GM19025 (cell line): ENCODE measurements around the gene IGLL1.

ENCODE experiments used
- ATAC-seq: cut with Tn5 transposase; IDR thresholded peaks from one replicate; pipeline ENCODE4 v1.9.1; 2021; ENCODE audit warnings: mild to moderate bottlenecking, low read depth, moderate library complexity; ENCODE audit not compliant: unreplicated experiment

The IGLL1 gene

DNA sequence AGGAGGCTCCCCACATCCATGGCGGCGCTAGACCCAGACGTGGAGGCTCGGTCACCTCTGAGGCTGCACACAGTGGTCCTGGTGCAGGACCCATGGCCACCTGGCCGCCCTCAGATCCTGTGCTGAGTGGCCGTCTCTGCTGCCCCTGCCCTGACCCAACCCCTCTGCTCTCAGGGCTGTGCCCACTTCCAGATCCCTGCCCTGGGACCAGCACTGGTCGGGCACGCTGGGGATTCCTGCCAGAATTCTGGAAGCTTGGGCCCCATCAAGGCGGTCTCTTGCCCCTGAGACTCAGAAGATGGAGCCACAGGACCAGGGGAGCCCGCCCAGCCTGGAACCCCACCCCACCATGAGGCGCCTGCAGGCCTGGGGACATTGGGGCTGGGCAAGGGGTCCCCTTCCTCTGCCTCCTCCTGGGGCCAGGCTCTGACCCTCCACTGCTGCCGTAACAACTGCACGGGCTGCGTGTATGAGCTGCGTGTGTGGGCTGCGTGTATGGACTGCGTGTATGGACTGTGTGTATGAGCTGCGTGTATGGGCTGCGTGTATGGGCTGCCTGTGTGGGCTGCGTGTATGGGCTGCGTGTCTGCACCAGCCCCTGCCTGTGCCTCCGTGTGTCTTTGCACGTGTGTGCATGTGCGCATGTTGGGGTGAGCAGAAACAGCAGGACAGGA, 48.7 kb downstream of the IGLL1 start:
- ATAC-seq: no peak

DNA sequence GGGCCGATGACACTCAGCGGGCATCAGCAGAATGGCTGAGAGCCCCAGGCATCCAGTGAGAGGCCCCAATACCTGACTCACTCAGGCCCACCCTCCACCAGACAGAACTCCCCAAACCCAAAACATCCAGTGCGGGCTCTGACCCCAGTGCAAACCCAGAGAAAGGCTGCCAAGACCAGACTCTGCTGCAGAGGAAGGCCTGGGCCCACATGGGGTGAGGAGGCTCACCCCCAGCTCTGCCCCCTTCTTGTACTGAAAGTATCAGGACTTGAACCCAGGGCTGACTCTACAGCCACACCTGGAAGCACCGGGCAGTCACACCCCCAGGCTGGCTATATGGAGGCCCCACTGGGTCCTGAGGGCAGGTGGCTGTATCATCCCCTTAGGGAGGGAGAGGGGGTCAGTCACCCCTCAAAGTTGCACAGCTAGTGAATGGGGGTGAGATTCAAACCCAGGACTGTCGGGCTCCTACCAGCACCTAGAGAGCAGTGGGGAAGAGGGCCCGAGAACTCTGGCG, 49.3 kb downstream of the IGLL1 start:
- ATAC-seq: no peak

DNA sequence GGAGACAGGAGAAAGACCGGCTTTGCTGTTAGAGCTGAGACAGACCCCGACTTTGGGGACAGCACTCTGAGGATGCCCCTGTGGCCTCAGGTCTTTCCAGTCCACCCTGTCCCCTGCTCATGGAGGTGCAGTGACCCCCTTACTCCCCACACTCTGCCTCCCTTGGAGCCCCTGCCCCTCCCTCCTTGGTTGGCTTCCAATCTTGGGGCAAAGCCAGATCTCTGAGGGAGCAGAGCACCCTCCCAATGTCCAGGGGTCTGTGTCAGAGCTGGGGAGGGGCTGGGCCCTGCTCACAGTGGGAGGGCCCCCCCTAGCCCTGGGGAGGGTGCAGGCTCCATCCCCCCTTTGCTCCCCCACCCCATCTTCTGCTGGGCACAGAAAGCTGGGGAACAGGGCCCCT, 50.0 kb downstream of the IGLL1 start:
- ATAC-seq: no peak

DNA sequence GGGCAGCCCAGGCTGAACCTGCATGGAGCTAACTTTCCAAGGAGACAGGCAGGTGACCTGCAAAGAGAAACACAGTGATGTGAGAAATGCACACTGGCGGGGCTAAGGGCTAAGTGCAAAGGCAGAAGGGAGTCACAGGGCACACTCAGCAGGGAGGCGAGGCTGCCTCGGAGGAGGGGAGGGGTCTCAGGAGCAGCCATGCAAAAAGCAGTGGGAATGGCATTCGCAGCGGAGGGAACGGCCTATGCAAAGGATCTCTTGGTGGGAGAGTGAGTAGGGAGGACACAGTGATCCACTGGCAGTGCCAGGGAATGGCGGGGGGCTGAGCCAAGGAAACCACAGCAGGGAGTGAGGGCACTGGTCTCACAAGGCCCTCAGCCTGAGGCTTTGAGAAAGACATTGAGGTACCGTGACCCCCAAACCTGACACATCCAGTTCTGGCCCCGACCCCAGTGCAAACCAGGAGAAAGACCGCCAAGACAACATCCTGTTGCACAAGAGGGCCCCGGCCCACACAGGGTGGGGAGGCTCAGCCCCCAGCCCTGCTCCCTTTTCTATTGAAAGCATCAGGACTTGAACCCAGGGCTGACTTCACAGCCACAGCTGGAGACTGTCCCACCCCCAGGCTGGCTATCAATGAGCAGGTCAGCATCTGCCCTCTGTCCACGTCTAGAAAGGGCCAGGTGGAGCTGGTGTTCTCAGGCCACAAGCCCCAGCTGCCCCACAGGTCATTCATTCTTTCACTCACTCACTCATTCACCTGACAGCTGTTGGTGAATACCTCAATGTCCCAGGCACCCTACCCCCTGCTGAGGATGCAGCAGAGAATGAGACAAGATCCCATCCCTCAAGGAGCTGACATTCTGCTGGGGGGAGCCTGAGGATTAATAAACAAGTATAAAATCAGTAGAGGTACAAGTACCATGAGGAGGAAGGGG, 50.7 kb downstream of the IGLL1 start:
- no peak for ATAC-seq

GRCh38 chr22:23527971-23528740, 51.9 kb downstream of the IGLL1 start:
- ATAC-seq: no peak

DNA sequence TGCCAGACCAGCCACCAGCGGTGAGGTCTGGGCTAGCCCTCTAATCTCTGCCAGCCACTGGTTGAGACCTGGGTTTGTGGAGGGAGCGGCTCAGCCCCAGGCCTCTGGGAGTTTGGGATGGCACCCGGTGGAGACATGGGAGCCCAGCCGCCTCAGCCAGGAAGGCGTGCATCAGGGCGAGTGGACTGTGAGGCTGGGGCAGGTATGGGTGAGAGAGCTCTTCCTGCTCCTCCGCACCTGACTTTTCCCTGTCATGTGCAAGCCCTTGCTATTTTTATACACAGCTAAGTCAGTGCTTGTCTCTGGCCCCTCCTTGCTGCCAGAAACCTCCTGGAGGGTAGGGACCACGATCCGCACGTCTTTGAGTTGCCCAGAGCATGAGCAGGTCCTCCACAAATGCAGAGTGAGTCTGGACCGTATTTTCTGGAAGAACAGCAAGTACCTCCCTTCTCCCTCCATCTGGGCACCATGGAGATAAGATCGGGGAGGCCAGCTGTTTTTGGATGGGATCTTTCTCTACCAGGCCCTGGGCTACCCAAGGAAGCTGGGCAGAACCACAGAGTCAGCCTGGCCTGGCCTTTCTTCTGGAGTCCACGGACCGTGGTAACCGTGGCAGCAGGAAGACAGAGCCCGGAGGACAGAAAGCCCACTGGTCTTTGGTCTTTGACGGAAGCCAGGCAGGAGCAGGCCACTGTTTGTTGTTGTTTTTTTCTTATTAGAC, 53.3 kb downstream of the IGLL1 start:
- ATAC-seq: no peak

DNA sequence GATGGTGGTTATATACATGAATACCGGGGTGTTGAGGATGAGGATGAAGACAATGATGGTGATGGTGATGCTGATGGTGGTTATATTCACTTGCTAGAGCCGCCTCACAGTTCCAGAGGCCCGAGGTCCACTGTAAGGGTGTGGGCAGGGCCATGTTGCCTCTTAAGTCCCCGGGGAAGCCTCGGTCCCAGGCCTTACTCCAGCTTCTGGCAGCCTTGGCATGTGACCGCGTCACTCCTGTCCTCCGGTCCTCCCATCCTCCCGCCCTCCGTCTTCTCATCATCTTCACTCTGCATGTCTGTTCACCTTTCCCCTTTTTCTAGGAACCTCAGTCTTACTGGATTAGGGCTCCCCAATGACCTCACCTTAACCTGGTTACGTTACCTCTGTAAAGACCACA, 54.6 kb downstream of the IGLL1 start:
- no peak for ATAC-seq

GRCh38 chr22:23524226-23524625, 55.9 kb downstream of the IGLL1 start:
- no peak for ATAC-seq

DNA sequence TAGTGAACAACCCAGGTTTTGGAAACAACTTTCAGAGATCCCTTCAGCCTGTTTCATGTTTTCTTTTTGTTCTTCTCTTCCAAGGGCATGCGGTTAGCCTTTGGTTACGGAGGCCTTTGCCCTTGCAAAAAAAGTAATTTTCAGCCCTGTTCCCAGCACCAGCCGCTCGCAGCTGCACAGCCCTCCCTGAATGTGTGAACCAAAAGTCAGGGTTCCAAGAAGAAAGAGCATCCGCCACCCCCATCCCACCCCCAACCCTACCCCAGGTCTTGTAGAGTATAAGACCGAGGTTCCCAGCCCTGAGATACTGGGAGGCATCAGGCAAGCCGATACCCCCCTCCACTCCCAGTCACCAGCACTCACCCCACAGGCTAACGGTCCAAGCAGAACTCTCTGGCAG, 56.4 kb downstream of the IGLL1 start:
- ATAC-seq: no peak
